ENCODE data around the gene TICAM2.

TICAM2 gene

DNA sequence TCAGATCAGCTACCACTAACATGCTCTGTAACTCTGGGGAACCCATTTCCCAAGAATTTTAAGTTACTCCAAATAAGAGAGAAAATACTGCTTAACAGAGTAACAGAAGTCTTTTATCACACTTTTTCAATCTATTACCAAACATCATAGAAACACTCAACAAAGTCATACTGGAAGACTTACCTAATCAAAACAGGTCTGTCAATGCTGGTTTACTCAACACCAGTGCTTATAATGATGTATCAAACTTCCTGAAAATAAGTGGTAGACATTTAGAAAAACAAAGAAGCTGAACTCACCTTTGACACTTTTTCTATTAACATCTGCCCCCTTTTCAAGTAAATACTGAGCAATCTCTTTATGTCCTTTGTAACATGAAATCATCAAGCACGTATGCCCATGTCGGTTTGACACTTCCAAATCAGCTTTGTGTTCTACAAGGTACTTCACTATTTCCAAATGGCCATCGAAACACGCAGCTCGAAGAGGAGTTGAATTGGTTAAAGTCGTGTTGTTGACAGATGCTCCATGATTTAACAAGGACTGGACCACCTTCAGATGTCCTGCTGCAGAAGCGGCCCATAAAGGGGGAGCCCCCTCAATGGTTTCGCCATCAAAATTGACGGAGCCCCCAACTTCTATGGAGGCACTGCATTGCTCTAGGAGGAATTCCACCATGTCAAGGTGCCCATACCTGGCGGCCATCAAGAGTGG, 59.5 kb downstream of the TICAM2 start:
- peaks cover 8 to 23% of the 10 kb centered on the region in 2 donors for H3K36me3 ChIP-seq (ENCODE audit: control insufficient read depth in 2 of 2, insufficient read depth in 2 of 2, low read length in 2 of 2)
- H3K27me3 ChIP-seq (ENCODE audit: control insufficient read depth in 2 of 2, insufficient read depth in 2 of 2, low read length in 2 of 2): no peaks in the 10 kb centered on the region
- H3K27ac ChIP-seq (ENCODE audit: low read depth in 2 of 2, low read length in 2 of 2): peak overlapping the region; percentile 99 to 100
- H3K9ac ChIP-seq (ENCODE audit: low read depth in 1 of 2, low read length in 2 of 2): peak overlapping the region; percentile 85 to 100
- peaks cover 11 to 19% of the 10 kb centered on the region in 2 donors for H3K4me1 ChIP-seq (ENCODE audit: control insufficient read depth in 2 of 2, insufficient read depth in 2 of 2, low read length in 2 of 2)
- H3K4me3 ChIP-seq (ENCODE audit: low read length in 2 of 2): peak overlapping the region; percentile 85 to 94
- H3K9me3 ChIP-seq (ENCODE audit: control insufficient read depth in 2 of 2, low read length in 2 of 2): peaks cover 3 to 4% of the 10 kb centered on the region in 2 donors

DNA sequence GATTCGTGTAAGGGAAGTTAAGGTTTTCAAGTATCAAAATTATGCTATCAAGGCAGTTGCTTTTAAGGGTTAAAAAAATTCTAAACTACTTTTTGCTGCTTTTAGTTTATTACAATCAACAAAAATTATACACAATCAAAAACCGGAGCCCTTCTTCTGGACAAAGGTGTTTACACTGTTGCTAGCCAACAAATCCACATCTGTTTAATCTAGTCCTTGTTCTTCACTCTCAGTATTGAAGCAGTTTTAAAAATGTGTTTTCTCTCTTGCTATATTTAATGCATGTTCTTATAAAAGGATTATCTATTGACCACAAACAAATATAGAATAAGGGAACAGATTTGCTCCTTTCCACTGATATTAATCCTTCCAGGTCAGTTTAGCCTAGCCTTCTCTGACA, 60.2 kb downstream of the TICAM2 start:
- Histone ChIP-seq H3K27ac (ENCODE audit: low read depth in 2 of 2, low read length in 2 of 2) (peak overlapping the region; percentile 99 to 100), H3K36me3 (ENCODE audit: control insufficient read depth in 2 of 2, insufficient read depth in 2 of 2, low read length in 2 of 2) (peaks cover 8 to 23% of the 10 kb centered on the region in 2 donors), H3K4me1 (ENCODE audit: control insufficient read depth in 2 of 2, insufficient read depth in 2 of 2, low read length in 2 of 2) (peaks cover 11 to 19% of the 10 kb centered on the region in 2 donors), H3K9ac (ENCODE audit: low read depth in 1 of 2, low read length in 2 of 2) (peak overlapping the region; percentile 58 to 100), H3K9me3 (ENCODE audit: control insufficient read depth in 2 of 2, low read length in 2 of 2) (peaks cover 3 to 4% of the 10 kb centered on the region in 2 donors), H3K27me3 (ENCODE audit: control insufficient read depth in 2 of 2, insufficient read depth in 2 of 2, low read length in 2 of 2) (no peaks in the 10 kb centered on the region), H3K4me3 (ENCODE audit: low read length in 2 of 2) (peak overlapping the region; percentile 85 to 94)

DNA sequence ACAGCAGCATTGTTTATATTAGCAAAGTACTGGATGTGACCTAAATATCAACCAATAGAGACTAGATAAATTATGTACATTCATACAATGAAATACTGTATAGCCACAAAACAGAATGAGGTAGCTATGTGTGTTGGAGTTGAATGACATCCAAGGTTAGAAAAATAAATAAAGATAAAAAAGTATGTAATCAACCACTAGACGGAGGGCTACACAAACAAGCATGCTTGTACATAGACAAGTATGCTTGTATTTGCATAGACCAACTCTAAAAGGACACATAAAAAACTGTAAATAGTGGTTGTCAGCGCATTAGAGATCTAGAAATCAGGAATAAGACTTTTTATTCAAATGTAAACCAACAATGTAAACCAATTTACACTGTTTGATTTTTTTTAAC, 60.7 kb downstream of the TICAM2 start:
- Histone ChIP-seq H3K9ac (ENCODE audit: low read depth in 1 of 2, low read length in 2 of 2) (peak overlapping the region; percentile 58 to 100), H3K9me3 (ENCODE audit: control insufficient read depth in 2 of 2, low read length in 2 of 2) (peaks cover 3 to 4% of the 10 kb centered on the region in 2 donors), H3K27ac (ENCODE audit: low read depth in 2 of 2, low read length in 2 of 2) (peak overlapping the region; percentile 99 to 100), H3K27me3 (ENCODE audit: control insufficient read depth in 2 of 2, insufficient read depth in 2 of 2, low read length in 2 of 2) (no peaks in the 10 kb centered on the region), H3K36me3 (ENCODE audit: control insufficient read depth in 2 of 2, insufficient read depth in 2 of 2, low read length in 2 of 2) (peaks cover 8 to 23% of the 10 kb centered on the region in 2 donors), H3K4me1 (ENCODE audit: control insufficient read depth in 2 of 2, insufficient read depth in 2 of 2, low read length in 2 of 2) (peaks cover 11 to 19% of the 10 kb centered on the region in 2 donors), H3K4me3 (ENCODE audit: low read length in 2 of 2) (peak overlapping the region; percentile 85 to 94)

DNA sequence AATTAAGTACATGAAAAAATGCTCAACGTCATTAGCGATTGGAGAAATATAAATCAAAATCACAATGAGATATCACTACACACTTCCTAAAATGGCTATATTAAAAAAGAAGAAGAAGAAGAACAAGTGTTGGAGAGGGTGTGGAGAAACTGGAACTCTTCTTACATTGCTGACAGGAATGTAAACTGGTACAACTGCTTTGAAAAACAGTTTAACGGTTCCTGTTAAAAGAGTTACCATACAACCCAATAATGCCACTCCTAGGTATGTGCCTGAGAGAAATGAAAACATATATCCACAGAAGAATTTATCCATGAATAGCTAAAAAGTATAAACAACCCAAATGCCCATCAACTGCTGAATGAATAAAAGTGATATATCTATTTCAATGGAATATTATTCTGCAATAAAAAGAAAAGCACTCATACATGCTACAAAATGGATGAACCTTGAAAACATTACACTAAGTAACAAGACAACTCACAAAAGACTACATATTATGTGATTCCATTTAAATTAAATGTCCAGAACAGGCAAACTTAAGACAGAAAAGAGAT, 66.7 kb downstream of the TICAM2 start:
- peaks cover 5 to 19% of the 10 kb centered on the region in 2 donors for H3K4me1 ChIP-seq (ENCODE audit: control insufficient read depth in 2 of 2, insufficient read depth in 2 of 2, low read length in 2 of 2)

DNA sequence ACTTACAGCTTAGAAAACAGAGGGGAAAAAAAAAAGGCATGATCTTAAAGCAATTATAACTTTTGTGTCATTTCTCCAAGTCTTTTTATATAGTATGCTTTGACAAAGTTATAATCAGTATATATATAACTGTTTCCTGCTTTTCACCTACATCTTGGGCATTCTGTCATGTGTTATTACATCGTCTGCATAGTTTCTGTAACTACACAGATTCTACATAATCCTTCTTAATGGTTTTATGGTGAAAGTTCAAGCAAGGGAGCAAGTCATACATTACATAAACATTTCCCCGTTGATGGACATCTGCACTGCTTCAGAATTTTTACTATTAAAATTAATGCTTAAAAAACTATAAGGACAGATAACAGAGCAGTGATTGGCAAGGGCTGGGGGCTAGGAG, 69.8 kb downstream of the TICAM2 start:
- Histone ChIP-seq H3K4me1 (ENCODE audit: control insufficient read depth in 2 of 2, insufficient read depth in 2 of 2, low read length in 2 of 2) (peaks cover 3 to 13% of the 10 kb centered on the region in 2 donors), H3K9ac (ENCODE audit: low read depth in 1 of 2, low read length in 2 of 2) (no peak overlapping the region), H3K9me3 (ENCODE audit: control insufficient read depth in 2 of 2, low read length in 2 of 2) (no peaks in the 10 kb centered on the region), H3K36me3 (ENCODE audit: control insufficient read depth in 2 of 2, insufficient read depth in 2 of 2, low read length in 2 of 2) (peaks cover 4 to 11% of the 10 kb centered on the region in 2 donors), H3K4me3 (ENCODE audit: low read length in 2 of 2) (no peak overlapping the region), H3K27me3 (ENCODE audit: control insufficient read depth in 2 of 2, insufficient read depth in 2 of 2, low read length in 2 of 2) (no peaks in the 10 kb centered on the region), H3K27ac (ENCODE audit: low read depth in 2 of 2, low read length in 2 of 2) (peak overlapping the region in 1 of 2 donors; percentile 26)

More for the DNA sequence above, 66.7 kb downstream of the TICAM2 start:
- Histone ChIP-seq H3K27me3 (ENCODE audit: control insufficient read depth in 2 of 2, insufficient read depth in 2 of 2, low read length in 2 of 2) (no peaks in the 10 kb centered on the region), H3K9ac (ENCODE audit: low read depth in 1 of 2, low read length in 2 of 2) (no peak overlapping the region), H3K27ac (ENCODE audit: low read depth in 2 of 2, low read length in 2 of 2) (no peak overlapping the region), H3K4me3 (ENCODE audit: low read length in 2 of 2) (no peak overlapping the region), H3K9me3 (ENCODE audit: control insufficient read depth in 2 of 2, low read length in 2 of 2) (no peaks in the 10 kb centered on the region), H3K36me3 (ENCODE audit: control insufficient read depth in 2 of 2, insufficient read depth in 2 of 2, low read length in 2 of 2) (peaks cover 15 to 19% of the 10 kb centered on the region in 2 donors)

DNA sequence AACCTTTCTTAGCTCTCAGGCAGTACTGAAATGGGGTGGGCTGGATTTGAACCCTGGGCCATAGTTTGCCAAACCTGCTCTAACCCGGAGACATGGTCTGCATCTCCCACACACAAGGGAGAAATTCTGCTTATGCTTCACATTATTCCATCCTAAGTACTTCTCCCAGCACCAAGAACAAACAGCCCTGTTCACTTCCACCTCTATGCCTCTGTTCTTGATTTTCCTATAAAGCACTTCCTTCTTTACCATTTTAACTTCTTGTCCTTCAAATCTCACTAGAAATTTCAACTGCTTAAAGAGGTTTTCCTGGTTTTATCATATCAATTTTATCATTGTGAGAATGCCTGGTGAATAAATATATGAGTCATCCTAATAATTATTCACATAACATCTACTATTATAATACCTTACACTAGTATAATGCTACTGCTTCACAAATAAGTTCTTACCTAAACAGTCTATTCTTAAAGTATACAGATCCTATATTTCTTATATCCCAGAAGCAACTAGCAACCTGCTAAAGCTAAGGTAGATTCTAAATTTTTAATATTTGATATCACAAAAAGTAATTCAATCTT, 70.4 kb downstream of the TICAM2 start:
- Histone ChIP-seq H3K27me3 (ENCODE audit: control insufficient read depth in 2 of 2, insufficient read depth in 2 of 2, low read length in 2 of 2) (no peaks in the 10 kb centered on the region), H3K36me3 (ENCODE audit: control insufficient read depth in 2 of 2, insufficient read depth in 2 of 2, low read length in 2 of 2) (peaks cover 4 to 14% of the 10 kb centered on the region in 2 donors), H3K27ac (ENCODE audit: low read depth in 2 of 2, low read length in 2 of 2) (peak overlapping the region; percentile 26 to 50), H3K4me3 (ENCODE audit: low read length in 2 of 2) (no peak overlapping the region), H3K9ac (ENCODE audit: low read depth in 1 of 2, low read length in 2 of 2) (peak overlapping the region in 1 of 2 donors; percentile 21), H3K9me3 (ENCODE audit: control insufficient read depth in 2 of 2, low read length in 2 of 2) (no peaks in the 10 kb centered on the region), H3K4me1 (ENCODE audit: control insufficient read depth in 2 of 2, insufficient read depth in 2 of 2, low read length in 2 of 2) (peaks cover 3 to 13% of the 10 kb centered on the region in 2 donors)

DNA sequence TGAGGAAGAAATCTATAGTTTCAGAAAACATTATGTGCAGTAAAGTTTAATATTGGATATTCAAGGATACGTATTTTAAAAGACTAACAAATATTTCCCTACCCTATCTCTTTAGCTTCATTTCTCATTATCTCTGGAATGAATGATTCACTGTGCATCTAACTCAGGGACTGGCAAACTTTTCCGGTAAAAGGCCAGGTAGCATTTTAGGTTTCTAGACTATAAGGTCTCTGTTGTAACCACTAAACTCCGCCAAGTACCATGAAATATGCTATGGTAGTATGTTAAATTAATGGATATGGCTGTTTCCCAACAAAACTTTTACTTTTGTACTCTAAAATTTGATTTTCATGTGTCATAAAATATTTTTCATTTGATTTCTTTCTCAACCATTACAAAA, 70.9 kb downstream of the TICAM2 start:
- no peaks in the 10 kb centered on the region for H3K9me3 ChIP-seq (ENCODE audit: control insufficient read depth in 2 of 2, low read length in 2 of 2)
- no peak overlapping the region for H3K4me3 ChIP-seq (ENCODE audit: low read length in 2 of 2)
- no peak overlapping the region for H3K9ac ChIP-seq (ENCODE audit: low read depth in 1 of 2, low read length in 2 of 2)
- H3K36me3 ChIP-seq (ENCODE audit: control insufficient read depth in 2 of 2, insufficient read depth in 2 of 2, low read length in 2 of 2): peaks cover 4 to 15% of the 10 kb centered on the region in 2 donors
- peak overlapping the region in 1 of 2 donors; percentile 26 for H3K27ac ChIP-seq (ENCODE audit: low read depth in 2 of 2, low read length in 2 of 2)
- H3K4me1 ChIP-seq (ENCODE audit: control insufficient read depth in 2 of 2, insufficient read depth in 2 of 2, low read length in 2 of 2): peaks cover 3 to 13% of the 10 kb centered on the region in 2 donors
- H3K27me3 ChIP-seq (ENCODE audit: control insufficient read depth in 2 of 2, insufficient read depth in 2 of 2, low read length in 2 of 2): no peaks in the 10 kb centered on the region

DNA sequence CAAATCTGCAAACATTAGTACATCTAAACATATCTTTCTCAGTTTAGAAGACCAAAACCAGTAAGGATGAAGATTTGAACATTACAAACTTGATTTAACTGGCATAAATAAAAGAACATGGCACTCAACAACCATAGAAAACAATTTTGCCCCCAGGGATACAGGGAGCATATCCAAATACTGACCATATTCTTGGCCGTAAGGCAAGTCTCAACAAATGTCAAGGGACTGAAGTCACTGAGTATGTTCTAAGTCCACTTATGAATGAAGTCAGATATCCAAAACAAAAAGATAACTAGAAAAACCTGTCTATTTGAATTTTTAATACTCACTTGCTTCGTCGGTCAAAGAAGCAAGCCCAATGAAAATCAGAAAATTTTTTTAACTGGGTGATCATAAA, 71.9 kb downstream of the TICAM2 start:
- Histone ChIP-seq H3K9ac (ENCODE audit: low read depth in 1 of 2, low read length in 2 of 2) (no peak overlapping the region), H3K27me3 (ENCODE audit: control insufficient read depth in 2 of 2, insufficient read depth in 2 of 2, low read length in 2 of 2) (no peaks in the 10 kb centered on the region), H3K36me3 (ENCODE audit: control insufficient read depth in 2 of 2, insufficient read depth in 2 of 2, low read length in 2 of 2) (peaks cover 1 to 7% of the 10 kb centered on the region in 2 donors), H3K27ac (ENCODE audit: low read depth in 2 of 2, low read length in 2 of 2) (no peak overlapping the region), H3K9me3 (ENCODE audit: control insufficient read depth in 2 of 2, low read length in 2 of 2) (no peaks in the 10 kb centered on the region), H3K4me3 (ENCODE audit: low read length in 2 of 2) (no peak overlapping the region), H3K4me1 (ENCODE audit: control insufficient read depth in 2 of 2, insufficient read depth in 2 of 2, low read length in 2 of 2) (peaks cover 3 to 13% of the 10 kb centered on the region in 2 donors)
